ENCODE results near the gene ELP2. TPM values are rescaled to one million over a fixed set of nuclear protein-coding genes. Genes with fewer than 3 reads are reported as not detected.

The ELP2 gene
- total RNA-seq, 4 donors from 2014 or later = 68.3 to 78.4 (median 74.3) TPM

DNA sequence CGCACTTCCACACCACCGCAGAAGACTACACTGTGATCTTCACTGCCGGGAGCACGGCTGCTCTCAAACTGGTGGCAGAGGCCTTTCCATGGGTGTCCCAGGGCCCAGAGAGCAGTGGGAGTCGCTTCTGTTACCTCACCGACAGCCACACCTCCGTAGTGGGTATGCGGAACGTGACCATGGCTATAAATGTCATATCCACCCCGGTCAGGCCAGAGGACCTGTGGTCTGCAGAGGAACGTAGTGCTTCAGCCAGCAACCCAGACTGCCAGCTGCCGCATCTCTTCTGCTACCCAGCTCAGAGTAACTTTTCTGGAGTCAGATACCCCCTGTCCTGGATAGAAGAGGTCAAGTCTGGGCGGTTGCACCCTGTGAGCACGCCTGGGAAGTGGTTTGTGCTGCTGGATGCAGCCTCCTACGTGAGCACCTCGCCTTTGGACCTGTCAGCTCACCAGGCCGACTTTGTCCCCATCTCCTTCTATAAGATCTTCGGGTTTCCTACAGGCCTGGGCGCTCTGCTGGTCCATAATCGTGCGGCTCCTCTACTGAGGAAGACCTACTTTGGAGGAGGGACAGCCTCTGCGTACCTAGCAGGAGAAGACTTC, 70.1 kb downstream of the ELP2 start:
- TF ChIP-seq, protein P1, sequence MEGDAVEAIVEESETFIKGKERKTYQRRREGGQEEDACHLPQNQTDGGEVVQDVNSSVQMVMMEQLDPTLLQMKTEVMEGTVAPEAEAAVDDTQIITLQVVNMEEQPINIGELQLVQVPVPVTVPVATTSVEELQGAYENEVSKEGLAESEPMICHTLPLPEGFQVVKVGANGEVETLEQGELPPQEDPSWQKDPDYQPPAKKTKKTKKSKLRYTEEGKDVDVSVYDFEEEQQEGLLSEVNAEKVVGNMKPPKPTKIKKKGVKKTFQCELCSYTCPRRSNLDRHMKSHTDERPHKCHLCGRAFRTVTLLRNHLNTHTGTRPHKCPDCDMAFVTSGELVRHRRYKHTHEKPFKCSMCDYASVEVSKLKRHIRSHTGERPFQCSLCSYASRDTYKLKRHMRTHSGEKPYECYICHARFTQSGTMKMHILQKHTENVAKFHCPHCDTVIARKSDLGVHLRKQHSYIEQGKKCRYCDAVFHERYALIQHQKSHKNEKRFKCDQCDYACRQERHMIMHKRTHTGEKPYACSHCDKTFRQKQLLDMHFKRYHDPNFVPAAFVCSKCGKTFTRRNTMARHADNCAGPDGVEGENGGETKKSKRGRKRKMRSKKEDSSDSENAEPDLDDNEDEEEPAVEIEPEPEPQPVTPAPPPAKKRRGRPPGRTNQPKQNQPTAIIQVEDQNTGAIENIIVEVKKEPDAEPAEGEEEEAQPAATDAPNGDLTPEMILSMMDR (IDR thresholded peaks at IDR 0.05; ENCODE audit: low read depth) = no peak

DNA sequence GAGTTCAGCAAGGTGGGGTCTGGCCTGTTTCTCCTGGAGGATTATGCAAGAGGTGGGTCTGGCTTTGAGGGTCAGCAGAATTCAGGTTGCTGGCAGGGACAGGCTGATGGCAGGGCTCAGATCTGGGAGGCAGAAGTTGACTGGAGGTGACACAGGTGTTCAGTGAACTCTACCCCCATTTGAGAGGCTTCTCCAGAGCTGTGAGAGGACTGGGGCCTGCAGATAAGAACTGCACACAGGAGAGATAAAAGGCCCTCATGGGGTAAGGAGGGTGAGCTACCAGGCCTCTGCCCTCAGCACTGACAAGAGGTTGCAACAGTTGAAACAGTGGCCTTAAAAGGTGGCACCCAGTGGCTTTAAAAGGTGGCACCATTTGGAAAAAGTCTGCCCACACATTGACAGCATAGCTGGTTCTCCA, 70.7 kb downstream of the ELP2 start:
- TF ChIP-seq, protein P1 (IDR thresholded peaks at IDR 0.05; ENCODE audit: low read depth) = no peak

DNA sequence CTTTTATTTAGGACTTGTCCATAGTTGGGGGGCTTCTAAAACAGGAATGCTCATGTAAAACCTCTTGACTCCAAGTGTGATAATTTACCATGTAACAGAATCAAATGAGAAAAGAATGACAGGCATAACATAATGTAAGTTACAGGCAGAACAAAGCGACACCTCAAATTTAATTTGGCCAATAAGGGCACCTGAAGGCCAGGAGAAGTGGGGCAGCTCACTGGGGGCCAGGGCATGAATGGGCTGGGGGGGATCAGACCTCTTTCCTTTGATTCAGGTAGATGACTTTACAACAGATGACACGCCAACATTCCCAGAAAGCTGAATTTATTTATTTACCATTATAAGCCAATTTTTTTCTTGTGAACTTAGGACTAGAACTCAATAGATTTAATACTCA, 72.1 kb downstream of the ELP2 start:
- TF ChIP-seq, protein P1 (IDR thresholded peaks at IDR 0.05; ENCODE audit: low read depth) = no peak

DNA sequence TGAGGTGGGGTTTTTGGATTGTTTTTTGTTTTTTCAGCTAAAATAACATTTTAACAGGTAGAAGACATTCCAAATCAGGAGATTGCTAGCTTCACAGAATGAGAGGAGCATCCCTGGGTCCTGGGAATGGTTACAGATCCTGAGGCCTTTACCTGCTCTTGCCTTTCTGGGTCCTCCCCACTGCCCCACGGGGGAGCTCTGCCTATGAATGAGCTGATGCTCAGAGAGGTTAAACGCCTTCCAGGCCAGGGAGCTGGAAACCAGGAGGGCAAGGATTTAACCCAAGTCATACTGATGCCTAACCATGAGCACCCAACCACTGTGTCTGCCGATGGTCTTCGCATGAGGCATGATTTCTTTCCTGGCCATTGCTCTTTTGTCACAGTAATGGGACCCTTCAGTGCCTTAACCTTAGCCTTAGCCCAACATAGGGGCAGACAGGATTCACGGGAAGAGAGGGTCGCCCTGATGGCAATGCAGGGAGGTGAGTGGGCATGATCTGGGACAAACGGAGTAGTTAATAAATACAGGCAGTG, 73.7 kb downstream of the ELP2 start:
- TF ChIP-seq, protein P1 (IDR thresholded peaks at IDR 0.05; ENCODE audit: low read depth) = no peak

DNA sequence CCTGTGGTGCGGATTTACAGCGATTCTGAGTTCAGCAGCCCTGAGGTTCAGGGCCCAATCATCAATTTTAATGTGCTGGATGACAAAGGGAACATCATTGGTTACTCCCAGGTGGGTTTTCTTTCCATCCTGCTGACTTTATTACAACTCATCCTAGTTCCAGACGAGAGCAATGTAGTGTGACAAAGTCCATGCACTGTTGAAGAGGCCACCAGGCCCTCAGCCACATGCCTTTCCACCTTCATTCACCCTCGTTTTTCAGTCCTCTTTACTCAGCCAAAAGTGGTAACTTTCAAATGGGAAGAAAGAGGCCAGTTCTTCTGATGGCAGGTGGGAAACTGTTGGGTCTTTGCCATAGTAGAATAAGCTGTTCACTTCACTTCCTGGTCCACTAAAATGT, 75.5 kb downstream of the ELP2 start:
- TF ChIP-seq, protein P1 (IDR thresholded peaks at IDR 0.05; ENCODE audit: low read depth) = no peak

DNA sequence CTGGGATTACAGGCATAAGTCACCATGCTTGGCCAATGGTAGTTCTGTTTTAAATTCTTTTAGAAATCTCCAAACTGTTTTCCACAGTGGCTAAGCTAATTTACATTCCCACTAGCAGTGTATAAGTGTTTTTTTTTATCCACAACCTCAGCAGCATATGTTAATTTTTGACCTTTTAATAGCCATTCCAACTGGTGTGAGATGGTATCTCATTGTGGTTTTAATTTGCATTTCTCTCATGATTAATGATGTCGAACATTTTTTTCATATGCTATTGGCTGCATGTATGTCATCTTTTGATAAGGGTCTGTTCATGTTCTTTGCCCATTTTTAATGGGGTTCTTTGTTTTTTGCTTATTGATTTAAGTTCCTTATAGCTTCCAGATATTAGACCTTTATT, 77.6 kb downstream of the ELP2 start:
- TF ChIP-seq, protein P1 (IDR thresholded peaks at IDR 0.05; ENCODE audit: low read depth) = no peak

DNA sequence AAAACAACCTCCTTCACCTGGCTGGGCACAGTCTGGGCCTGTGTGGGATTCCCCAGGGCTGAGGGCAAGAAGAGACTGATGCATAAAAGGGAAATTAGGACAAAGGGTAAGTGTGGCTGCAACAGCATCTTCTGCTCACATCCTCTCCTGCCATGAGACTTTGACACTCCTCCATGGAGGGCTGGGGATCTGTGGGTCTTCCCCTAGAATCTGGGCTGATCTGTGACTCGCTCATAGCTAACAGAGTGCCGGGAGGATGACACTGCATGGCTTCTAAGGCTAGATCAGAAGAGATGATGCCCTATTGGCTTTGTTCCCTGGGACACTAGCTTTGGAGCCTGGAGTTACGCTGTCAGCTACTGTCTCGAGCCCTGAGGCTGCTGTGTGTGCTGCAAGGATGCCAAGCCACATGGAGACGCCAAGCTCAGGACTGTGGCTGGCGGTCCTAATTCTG, 81.9 kb downstream of the ELP2 start:
- TF ChIP-seq, protein P1 (IDR thresholded peaks at IDR 0.05; ENCODE audit: low read depth) = no peak
